ENCODE results near the gene RALGAPB. TPM values are rescaled to one million over a fixed set of nuclear protein-coding genes. Genes with fewer than 3 reads are reported as not detected.

Gene RALGAPB
- total RNA-seq, 3 donors from 2014 or later: 32.8 to 73.6 (median 58.0) TPM

- DNase-seq (ENCODE audit: low spot score in 2 of 2): no peak
- TF ChIP-seq POLR2AphosphoS5 (IDR thresholded peaks at IDR 0.05) (no peak), POLR2A (IDR thresholded peaks at IDR 0.05) (no peak), CTCF (IDR thresholded peaks at IDR 0.05) (no peak)
Observed at GRCh38 chr20:38579219-38579910, 106.7 kb downstream of the RALGAPB start.

GRCh38 chr20:38579921-38580320, 107.3 kb downstream of the RALGAPB start:
- intact Hi-C loops (cut with DNase I; ENCODE audit: low total_unique reads): no loop called here
- Histone ChIP-seq H3K9me3 (no peaks in the 10 kb centered on the region), H3K4me3 (no peak overlapping the region), H3K27ac (no peak overlapping the region), H3K27me3 (no peaks in the 10 kb centered on the region), H3K36me3 (peaks cover 9% of the 10 kb centered on the region), H3K4me1 (no peaks in the 10 kb centered on the region)
- DNase-seq (ENCODE audit: low spot score in 2 of 2): no peak
- TF ChIP-seq POLR2AphosphoS5 (IDR thresholded peaks at IDR 0.05) (no peak), POLR2A (IDR thresholded peaks at IDR 0.05) (no peak), CTCF (IDR thresholded peaks at IDR 0.05) (no peak)

More at GRCh38 chr20:38579219-38579910, 106.7 kb downstream of the RALGAPB start:
- intact Hi-C loops (cut with DNase I; ENCODE audit: low total_unique reads): no loop called here
- H3K36me3 ChIP-seq: peaks cover 14% of the 10 kb centered on the region
- H3K4me1 ChIP-seq: no peaks in the 10 kb centered on the region
- no peaks in the 10 kb centered on the region for H3K27me3 ChIP-seq
- H3K9me3 ChIP-seq: no peaks in the 10 kb centered on the region
- H3K4me3 ChIP-seq: no peak overlapping the region
- no peak overlapping the region for H3K27ac ChIP-seq

DNA sequence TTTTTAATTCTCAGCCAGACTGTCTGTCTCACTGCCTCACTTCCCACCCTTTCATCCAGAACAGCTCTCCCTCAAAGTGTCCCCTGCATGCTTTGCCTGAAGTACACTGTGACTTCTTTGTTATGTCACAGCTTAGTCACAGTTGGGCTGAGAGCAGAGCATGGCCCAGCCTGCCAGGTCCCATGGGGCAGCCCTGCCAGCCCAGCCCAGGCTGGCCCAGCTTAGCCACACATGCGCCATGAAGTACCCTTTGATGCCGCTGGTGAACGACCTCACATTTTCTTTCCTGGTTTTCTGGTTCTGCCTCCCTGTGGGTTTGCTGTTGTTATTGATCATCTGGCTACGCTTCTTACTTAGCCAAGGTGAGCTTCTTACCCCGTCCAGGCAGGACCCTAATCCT, 108.4 kb downstream of the RALGAPB start, which contains the start of gene ADIG:
Gene ADIG, plus strand, starts transcription at position 185 of the 400 bp plus-strand sequence. Its CDS starts 54 bp downstream, at position 239.
- Histone ChIP-seq H3K4me3 (no peak within 1 kb of the TSS), H3K27ac (peak within 1 kb of the TSS; percentile 12 to 19), H3K36me3 (peaks cover 7% of the 10 kb centered on the region), H3K4me1 (no peaks in the 10 kb centered on the region), H3K27me3 (no peaks in the 10 kb centered on the region), H3K9me3 (no peaks in the 10 kb centered on the region)
- DNase-seq (ENCODE audit: low spot score in 2 of 2): peak in 1 of 2 donors; percentile 58
- TF ChIP-seq POLR2A (IDR thresholded peaks at IDR 0.05): no peak
- TF ChIP-seq POLR2AphosphoS5 (IDR thresholded peaks at IDR 0.05): no peak
- peak in 1 of 3 donors; percentile 24 for TF ChIP-seq CTCF (IDR thresholded peaks at IDR 0.05)
- intact Hi-C loops (cut with DNase I; ENCODE audit: low total_unique reads): no loop called here

DNA sequence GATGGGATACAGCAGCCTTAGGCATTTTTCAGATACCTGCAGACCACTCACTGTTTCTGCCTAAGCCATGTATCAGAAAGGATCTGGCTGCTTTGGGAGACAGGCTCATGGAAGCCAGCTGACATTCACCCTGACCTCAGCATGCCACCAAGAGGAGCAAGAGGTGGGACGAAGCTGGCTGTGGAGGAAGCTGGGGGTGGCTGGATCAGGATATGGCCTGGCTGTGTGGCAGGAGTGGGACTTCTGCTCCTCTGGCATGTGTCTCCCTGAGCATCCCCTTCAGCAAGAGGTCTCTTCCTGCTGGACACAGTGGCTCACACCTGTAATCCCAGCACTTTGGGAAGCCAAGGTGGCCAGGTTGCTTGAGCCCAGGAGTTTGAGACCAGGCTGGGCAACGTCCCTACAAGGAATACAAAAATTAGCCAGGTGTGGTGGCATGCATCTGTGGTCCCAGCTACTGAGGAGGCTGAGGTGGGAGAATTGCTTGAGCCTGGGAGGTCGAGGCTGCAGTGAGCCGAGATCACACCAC, 109.3 kb downstream of the RALGAPB start:
- DNase-seq (ENCODE audit: low spot score in 2 of 2): no peak
- no peak overlapping the region for H3K27ac ChIP-seq
- no peak for TF ChIP-seq CTCF (IDR thresholded peaks at IDR 0.05)
- TF ChIP-seq POLR2AphosphoS5 (IDR thresholded peaks at IDR 0.05): no peak
- no peak for TF ChIP-seq POLR2A (IDR thresholded peaks at IDR 0.05)
- no peak overlapping the region for H3K4me3 ChIP-seq
- no peaks in the 10 kb centered on the region for H3K9me3 ChIP-seq
- no peaks in the 10 kb centered on the region for H3K4me1 ChIP-seq
- intact Hi-C loops (cut with DNase I; ENCODE audit: low total_unique reads): no loop called here
- H3K27me3 ChIP-seq: no peaks in the 10 kb centered on the region
- no peaks in the 10 kb centered on the region for H3K36me3 ChIP-seq

GRCh38 chr20:38583306-38583705, 110.7 kb downstream of the RALGAPB start:
- no peak for DNase-seq (ENCODE audit: low spot score in 2 of 2)
- Histone ChIP-seq H3K4me1 (no peaks in the 10 kb centered on the region), H3K9me3 (no peaks in the 10 kb centered on the region), H3K4me3 (no peak overlapping the region), H3K27me3 (no peaks in the 10 kb centered on the region), H3K36me3 (no peaks in the 10 kb centered on the region), H3K27ac (no peak overlapping the region)
- TF ChIP-seq POLR2A (IDR thresholded peaks at IDR 0.05) (no peak), POLR2AphosphoS5 (IDR thresholded peaks at IDR 0.05) (no peak), CTCF (IDR thresholded peaks at IDR 0.05) (no peak)
- intact Hi-C loops (cut with DNase I; ENCODE audit: low total_unique reads): no loop called here

Data from breast epithelium (tissue), 4 donors.